ENCODE results near the gene MOXD1.
"Not testable (repeated sequence)": the region's sequence is repeated elsewhere in the genome, so short reads cannot be mapped to it uniquely, and the experiment has no call there.

MOXD1 gene

DNA sequence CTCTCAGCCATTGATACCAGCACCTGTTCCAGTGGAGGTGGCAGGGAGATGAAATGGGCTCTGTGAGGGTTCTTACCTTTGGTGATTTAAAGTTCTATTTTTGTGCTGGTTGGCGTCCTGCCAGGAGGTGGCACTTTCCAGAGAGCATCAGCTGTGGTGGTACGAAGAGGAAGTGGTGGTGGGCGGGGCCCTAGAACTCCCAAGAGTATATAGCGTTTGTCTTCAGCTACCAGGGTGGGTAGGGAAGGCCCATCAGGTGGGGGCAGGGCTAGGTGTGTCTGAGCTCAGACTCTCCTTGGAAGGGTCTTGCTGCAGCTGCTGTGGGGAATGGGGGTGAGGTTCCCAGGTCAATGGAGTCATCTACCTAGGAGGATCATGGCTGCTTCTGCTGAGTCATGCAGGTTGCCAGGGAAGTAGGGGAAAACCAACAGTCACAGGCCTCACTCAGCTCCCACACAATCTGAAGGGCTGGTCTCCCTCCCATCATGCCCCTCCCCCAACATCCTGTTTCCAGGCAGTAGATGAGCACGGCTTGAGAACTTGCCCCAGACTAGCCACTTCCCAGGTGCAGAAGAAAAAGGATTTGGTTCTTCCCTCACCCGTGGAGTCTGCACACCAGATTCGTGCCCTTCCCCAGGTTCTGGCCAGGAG is 46.6 kb downstream of the MOXD1 start:
- DNase-seq (ENCODE audit: low read depth in 2 of 2) = peak; percentile 10 to 11

GRCh38 chr6:132351986-132352385 is 49.3 kb downstream of the MOXD1 start:
- not testable (repeated sequence) for DNase-seq (ENCODE audit: low read depth in 2 of 2)

DNA sequence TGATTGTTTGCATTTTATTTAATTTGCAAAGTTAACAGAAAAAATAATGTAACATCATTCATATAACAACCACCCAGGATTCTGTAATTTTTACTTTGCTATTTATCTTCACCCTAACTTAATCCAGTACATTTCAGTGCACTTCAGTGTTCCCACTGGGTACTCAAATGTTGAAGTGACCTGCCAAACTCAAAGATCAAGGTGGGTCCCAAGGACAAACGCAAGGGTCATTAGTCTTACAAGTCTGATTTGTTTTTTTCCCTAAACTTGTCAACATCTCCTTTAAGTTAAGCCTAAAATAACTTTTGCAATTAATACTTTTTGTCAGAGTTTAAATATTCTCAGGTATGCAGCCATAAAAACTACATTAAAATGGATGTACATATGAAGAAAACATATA is 53.0 kb downstream of the MOXD1 start:
- DNase-seq (ENCODE audit: low read depth in 2 of 2) = no peak

DNA sequence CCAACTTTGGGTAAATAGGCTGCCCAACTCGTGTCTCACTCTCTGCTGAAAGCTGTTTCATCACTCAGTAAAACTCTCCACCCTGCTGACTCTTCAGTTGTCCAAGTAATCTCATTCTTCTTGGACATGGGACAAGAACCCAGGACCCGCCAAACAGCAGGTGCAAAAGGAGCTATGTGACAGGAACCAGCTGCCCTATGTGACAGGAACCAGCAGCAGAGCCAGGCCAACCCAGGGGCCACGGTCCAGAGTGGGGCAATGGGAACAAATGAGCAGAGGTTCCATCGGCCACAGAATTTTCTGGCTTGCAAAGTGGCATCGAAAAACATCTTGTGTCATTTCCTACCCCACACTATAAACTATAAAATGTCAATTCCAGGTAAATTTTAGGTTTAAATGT is 56.5 kb downstream of the MOXD1 start:
- DNase-seq (ENCODE audit: low read depth in 2 of 2) = no peak

GRCh38 chr6:132341646-132342045 is 59.6 kb downstream of the MOXD1 start:
- no peak for DNase-seq (ENCODE audit: low read depth in 2 of 2)

DNA sequence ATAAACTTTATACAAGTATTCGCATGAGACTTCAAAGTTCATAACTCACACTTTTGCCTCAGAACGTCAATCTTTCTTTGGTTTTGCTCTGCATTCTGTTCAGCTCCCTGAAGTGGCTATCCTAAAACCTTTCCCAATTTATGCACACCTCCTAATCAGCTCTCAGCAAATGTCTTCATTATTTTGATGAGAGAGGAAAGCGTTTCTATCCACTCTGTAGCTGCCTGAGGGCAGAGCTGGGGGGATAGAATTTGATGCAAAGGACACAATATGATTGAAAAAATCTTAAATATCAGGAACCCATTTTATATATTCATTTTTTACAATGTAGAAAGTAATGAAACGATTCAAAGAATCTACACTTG is 66.8 kb downstream of the MOXD1 start:
- no peak for DNase-seq (ENCODE audit: low read depth in 2 of 2)

DNA sequence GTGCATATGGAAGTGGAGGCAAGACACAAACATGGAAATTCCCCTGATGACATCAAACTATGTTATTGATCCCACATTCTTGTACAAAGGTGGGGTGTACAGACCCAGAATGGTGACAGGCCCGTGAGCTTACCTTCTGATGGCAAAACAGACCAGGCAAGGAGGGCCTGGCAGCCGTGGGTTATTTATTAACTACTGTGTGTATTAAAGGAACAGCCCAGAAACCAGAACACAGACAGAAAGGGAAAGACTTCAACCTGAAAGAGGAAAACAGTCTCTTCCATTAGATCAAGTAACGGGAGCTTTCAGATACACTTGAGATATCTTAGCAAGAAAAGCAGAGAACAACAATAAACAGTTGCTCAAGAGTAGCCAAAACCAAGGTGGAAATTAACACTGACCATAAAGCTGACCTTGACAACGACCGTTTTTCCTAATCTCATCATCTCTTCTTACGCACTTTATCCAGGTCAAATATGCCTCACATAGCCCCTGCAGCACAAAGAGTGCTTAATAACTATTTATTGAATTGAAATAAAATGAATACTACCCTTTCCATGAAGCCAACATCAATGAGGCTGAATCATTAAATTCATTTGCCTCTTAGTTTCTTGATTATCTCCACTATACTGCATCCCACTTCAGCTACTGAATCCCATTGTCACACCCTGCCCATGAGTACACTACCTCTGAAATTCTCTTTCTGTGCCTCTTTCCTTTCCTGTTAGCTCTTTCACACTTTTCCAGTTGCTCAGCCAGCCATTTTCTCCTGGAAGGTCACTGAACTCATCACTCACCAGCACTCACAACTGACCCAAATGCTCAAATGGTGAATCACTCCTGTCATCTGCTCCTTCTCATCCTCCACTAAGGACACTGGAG is 67.4 kb downstream of the MOXD1 start:
- DNase-seq (ENCODE audit: low read depth in 2 of 2) = no peak

GRCh38 chr6:132330759-132331158 is 70.5 kb downstream of the MOXD1 start:
- DNase-seq (ENCODE audit: low read depth in 2 of 2) = no peak

DNA sequence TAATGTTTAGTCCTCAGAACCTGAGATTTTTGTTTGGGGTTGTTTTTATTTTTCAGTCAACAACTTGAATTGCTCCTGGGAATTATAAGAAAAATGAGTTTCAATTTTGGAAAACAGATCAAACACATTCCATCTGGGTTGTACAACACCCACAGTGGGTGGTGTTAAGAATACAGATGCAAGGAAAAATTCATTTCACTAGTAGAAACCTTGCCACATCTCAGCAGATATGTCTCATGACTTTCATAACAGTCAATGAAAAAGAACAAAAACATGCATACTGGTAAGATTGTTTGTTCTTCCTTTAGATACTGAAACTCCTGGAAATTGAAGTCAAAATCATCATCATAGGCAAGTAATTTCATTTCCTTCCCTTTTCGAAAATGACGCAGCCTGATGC is 78.9 kb downstream of the MOXD1 start:
- no peak for DNase-seq (ENCODE audit: low read depth in 2 of 2)

- no peak for DNase-seq (ENCODE audit: low read depth in 2 of 2)
Observed at GRCh38 chr6:132320007-132320406, 81.3 kb downstream of the MOXD1 start.

GRCh38 chr6:132316970-132317369 is 84.3 kb downstream of the MOXD1 start:
- DNase-seq (ENCODE audit: low read depth in 2 of 2) = no peak

DNA sequence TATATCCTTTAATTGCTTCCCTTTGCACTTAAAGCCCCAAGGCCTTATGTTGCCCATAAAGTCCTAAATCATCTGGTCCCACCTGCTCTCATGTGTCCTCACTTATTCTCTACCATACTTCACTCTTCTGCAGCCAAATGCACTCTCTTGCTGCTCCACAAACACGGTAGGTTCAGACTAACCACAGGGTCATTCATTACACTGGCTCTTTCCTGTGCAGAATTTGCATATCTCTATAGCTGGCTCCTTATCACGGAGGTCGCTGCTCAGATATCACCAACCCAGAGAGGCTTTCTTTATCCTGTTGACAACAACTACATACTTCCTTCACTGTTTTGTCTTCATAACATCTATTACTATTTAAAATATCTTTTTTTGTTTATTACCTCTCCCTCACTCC is 86.8 kb downstream of the MOXD1 start:
- DNase-seq (ENCODE audit: low read depth in 2 of 2) = no peak

- DNase-seq (ENCODE audit: low read depth in 2 of 2) = no peak
Observed at GRCh38 chr6:132310921-132311320, 90.4 kb downstream of the MOXD1 start.

- DNase-seq (ENCODE audit: low read depth in 2 of 2) = not testable (repeated sequence)
Observed at GRCh38 chr6:132310151-132310550, 91.1 kb downstream of the MOXD1 start.

- no peak for DNase-seq (ENCODE audit: low read depth in 2 of 2)
Observed at GRCh38 chr6:132304891-132305305, 96.4 kb downstream of the MOXD1 start.

GRCh38 chr6:132300323-132300949 is 100.8 kb downstream of the MOXD1 start:
- DNase-seq (ENCODE audit: low read depth in 2 of 2) = no peak

- no peak for DNase-seq (ENCODE audit: low read depth in 2 of 2)
Observed at GRCh38 chr6:132298344-132298949, 102.8 kb downstream of the MOXD1 start.

DNA sequence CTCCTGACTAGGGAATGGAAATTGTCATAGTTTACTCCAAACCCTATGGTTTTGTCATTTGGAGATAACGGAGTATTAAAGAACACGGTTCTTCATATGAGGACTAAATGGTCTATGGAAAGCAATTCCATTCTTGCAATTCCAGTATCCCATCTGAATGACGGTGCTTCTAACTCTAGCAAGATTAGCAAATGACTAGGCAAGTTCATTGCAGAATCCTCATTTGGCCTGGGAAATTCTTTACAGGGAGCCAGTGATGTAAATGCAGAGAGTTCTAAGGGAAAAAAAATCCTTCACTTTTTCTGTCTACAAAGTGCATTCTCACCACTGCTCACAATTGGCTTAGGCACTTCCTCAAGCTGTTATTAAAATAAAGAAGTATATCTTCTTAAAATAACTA is 111.5 kb downstream of the MOXD1 start:
- no peak for DNase-seq (ENCODE audit: low read depth in 2 of 2)

GRCh38 chr6:132287101-132287500 is 114.2 kb downstream of the MOXD1 start:
- no peak for DNase-seq (ENCODE audit: low read depth in 2 of 2)

GRCh38 chr6:132286298-132287019 is 114.8 kb downstream of the MOXD1 start:
- DNase-seq (ENCODE audit: low read depth in 2 of 2) = no peak

DNA sequence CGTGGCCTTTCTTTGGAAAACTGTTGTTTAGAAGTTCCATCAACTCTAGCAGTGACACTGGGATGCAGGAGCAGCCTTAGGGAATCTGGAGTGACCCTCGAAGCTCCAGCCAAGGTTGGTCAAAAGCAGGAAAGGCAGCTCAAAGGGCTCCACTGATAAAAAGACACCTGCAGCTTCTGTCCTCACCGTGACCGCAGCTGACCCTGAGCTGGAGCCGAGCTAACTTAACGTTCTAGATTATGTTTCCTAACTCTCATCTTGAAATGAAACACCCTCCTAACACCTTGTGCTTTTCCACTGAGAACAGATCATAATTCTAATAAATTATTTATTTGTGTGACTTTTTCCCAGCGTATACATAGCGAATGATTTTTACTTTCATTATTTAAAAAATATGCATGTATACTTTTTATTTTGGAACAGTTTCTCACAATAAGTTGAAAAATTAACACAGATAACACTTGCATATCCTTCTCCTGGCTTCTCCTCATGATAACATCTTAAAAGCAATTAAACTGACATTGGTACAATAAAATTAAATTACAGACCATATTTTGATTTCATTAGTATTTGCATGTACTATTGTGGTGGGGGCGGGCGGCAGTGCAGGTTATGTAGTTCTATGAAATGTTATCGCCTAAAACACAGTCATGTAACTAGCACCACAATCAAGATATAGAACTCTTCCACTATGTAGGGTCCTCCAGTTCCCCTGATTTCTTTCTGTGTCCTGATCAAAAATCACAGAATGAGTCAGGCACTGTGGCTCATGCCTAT is 116.1 kb downstream of the MOXD1 start:
- DNase-seq (ENCODE audit: low read depth in 2 of 2) = no peak

Measured in stimulated activated CD8-positive, alpha-beta memory T cell treated with anti-CD3 and anti-CD28 coated beads, Interleukin-15, amount 100 ng/mL, for 4 hours (primary cell).